K562 treated with DMSO at 1 percent for 24 hours (cell line): ENCODE data around the gene FNDC4. TPM values are rescaled to one million over a fixed set of nuclear protein-coding genes. Genes with fewer than 3 reads are reported as not detected.

ENCODE experiments used
- total RNA-seq: library from RNA; unstranded; fragments of 300-600 nt; gene quantifications from 2 replicates; pipeline ENCODE4 v1.2.3, GENCODE V29; 2022; ENCODE audit warnings: low read depth; ENCODE audit not compliant: insufficient read depth

Gene FNDC4, protein sequence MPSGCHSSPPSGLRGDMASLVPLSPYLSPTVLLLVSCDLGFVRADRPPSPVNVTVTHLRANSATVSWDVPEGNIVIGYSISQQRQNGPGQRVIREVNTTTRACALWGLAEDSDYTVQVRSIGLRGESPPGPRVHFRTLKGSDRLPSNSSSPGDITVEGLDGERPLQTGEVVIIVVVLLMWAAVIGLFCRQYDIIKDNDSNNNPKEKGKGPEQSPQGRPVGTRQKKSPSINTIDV
- total RNA-seq = 26.3 and 28.8 TPM in 2 replicates

DNA sequence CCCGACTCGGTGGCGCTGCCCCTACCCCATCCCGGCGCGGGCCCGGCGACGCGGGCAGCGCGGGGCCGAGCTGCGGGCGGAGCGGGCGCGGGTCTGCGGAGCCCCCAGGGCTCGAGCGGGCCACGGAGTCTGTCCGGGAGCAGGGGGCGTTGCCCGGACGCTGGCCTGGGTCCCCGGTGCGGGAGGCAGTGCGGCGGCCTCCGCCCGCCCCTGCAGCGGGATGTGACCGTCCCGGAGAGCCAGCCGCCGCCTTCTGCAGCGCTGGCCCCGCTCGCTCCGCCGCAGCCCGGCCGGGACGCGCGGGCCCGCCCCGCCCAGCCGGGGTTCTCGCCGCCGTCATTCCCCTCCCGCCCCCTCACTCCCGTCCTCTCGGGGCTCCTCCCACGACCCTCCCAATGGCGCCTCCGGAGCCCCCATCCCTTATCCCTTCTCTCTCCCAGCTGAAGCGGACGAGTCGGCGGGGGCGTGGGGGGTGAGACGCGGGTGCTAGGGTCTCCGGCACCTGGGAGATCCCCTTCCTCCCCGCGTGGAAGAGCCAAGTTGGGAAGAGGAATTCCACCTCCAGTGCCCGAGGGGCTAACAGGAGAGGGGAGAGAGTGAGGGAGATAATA is at the start of gene FNDC4:
TSS of gene FNDC4 (minus strand) at position 257 of the 611 bp plus-strand sequence. CDS start 521 bp downstream, outside the sequence.

DNA sequence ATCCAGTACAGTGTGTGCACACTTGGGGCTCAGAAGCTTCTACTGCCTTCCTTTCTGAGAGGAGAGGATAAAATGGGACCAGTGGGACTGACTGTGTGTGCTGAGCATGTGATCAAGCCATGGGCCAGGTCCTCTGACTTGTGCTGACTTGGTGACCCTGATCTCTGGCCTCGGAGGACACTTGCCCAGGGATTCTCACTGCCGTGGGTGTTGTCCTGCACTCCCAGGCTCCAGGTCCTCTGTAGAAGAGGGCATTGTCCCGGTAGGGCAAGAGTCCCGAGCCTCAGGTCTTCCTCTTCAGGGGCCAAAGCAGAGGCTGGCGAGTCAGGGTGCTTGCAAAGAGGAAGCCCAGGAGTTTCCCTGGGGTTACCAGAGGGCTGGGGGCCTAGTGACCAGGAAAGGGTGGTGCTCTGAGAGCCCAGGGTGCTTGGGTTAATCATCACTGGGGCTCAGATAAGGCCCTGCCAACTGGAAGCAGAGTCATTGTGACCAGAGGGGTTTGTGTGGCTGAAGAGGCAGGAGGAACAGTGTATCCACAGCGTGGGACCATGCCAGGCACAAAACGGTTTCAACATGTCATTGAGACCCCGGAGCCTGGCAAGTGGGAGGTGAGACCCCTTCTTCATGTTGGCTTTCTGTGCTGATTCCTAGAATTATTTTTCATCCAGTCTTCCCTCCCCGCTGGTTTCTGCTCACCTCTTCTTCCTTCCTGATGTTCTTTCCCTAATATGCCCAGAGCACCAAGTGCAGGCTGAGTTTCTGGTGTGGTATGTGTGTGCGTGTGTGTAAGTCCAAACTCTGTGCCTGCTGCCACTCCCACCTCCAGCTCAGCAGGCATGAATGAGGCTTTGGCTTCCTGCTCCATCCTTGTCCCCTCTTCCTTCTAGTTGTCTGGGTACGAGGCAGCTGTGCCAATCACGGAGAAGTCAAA is 1.6 kb upstream of the FNDC4 start, which contains the start of gene GCKR:
TSS of gene GCKR (plus strand) at position 483 of the 931 bp plus-strand sequence. CDS start at position 549, 66 bp downstream.

DNA sequence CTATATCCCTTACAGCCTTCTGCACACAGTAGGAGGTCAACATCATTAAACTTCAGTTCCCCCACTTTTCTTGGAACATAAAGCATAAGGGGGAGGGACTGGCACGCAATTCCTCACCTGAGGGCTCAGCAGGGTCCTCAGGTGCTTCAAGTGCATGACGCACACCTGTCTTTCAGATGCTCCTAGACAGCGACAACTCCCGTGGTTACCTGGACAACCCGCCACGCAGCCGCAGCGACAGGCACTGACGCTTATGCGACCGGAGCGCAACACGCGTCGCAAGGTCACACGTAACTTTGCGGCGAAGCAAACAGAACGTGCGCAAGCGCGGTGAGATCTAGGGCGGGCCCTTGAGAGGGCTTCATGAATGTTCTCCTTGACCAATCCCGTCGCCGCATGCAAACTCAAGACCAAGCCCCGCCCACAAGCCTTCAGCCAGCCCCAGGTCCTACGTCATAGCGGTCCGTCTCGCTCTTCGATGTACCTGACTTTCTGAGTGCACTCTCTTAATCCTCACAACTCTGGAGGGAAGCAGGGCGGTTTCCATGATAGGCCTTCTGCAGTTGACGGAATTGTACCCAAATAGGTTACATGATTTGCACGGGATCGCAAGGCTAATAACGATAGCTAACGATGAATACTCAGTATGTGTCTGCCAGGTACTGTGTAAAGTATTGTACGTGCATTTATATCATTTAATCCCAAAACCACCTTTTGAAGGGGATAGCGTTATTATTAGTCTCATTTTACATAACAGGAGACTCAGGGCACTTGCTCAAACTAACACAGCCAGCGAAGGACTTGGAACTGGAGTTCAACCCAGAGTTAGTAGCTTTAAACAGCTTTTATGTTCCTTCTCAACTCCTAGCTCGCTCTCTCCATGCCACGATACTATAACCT is 5.3 kb downstream of the FNDC4 start, which contains the start of gene IFT172:
TSS of gene IFT172 (minus strand) at position 246 of the 900 bp plus-strand sequence. CDS start at position 156, 90 bp downstream.

DNA sequence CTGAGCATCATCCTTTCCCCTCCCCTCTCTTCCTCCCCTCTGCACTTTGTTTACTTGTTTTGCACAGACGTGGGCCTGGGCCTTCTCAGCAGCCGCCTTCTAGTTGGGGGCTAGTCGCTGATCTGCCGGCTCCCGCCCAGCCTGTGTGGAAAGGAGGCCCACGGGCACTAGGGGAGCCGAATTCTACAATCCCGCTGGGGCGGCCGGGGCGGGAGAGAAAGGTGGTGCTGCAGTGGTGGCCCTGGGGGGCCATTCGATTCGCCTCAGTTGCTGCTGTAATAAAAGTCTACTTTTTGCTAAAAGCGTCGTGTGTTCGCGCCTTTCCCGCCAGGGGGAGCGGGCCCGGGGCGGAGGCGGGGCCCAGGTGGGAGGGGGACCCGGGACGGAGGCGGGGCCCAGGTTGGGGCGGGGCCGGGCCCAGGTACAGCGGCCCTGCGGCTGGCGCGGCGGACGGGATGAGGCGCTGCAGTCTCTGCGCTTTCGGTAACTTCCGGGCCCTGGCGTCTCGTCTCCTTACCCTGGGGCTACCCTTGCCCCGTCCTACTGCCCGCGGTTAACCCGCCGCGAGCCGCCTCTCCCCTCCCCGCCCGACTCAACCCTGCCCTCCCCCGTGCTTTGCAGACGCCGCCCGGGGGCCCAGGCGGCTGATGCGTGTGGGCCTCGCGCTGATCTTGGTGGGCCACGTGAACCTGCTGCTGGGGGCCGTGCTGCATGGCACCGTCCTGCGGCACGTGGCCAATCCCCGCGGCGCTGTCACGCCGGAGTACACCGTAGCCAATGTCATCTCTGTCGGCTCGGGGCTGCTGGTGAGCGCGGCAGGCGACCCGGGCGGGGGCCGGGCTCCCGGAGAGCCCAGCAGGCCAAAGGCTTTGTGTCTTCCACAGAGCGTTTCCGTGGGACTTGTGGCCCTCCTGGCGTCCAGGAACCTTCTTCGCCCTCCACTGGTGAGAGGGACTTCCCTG is 52.8 kb downstream of the FNDC4 start, which contains the start of gene KRTCAP3:
TSS of gene KRTCAP3 (plus strand) at position 424 of the 962 bp plus-strand sequence. CDS start at position 456, 32 bp downstream.

Other genes starting within 250 kb of the FNDC4 start
- gene SLC30A3, start 232.2 kb downstream of the FNDC4 start, total RNA-seq = 2.3 and 2.8 TPM in 2 replicates
- gene DNAJC5G, start 219.8 kb downstream of the FNDC4 start, total RNA-seq = 0.30 TPM in 1 of 2 replicates, not detected in the other
- not detected in 2 replicates for gene TRIM54, start 212.8 kb downstream of the FNDC4 start, total RNA-seq
- 5.5 and 11.2 TPM in 2 replicates for gene UCN, start 186.8 kb downstream of the FNDC4 start, total RNA-seq
- 64.7 and 77.2 TPM in 2 replicates for gene MPV17, start 172.1 kb downstream of the FNDC4 start, total RNA-seq
- 48.9 and 53.5 TPM in 2 replicates for gene GTF3C2, start 138.4 kb downstream of the FNDC4 start, total RNA-seq
- gene EIF2B4, start 124.9 kb downstream of the FNDC4 start, total RNA-seq = 60.9 and 61.9 TPM in 2 replicates
- 89.8 and 91.5 TPM in 2 replicates for gene SNX17, start 124.6 kb downstream of the FNDC4 start, total RNA-seq
- gene ZNF513, start 114.5 kb downstream of the FNDC4 start, total RNA-seq = 16.2 and 19.4 TPM in 2 replicates
- 120 and 121 TPM in 2 replicates for gene PPM1G, start 85.6 kb downstream of the FNDC4 start, total RNA-seq
- 68.5 and 71.1 TPM in 2 replicates for gene NRBP1, start 66.6 kb downstream of the FNDC4 start, total RNA-seq
- gene KRTCAP3, start 52.8 kb downstream of the FNDC4 start, total RNA-seq = 2.4 and 3.1 TPM in 2 replicates
- gene IFT172, start 5.5 kb downstream of the FNDC4 start, total RNA-seq = 11.7 and 13.2 TPM in 2 replicates
- gene GCKR, start 1.6 kb upstream of the FNDC4 start, total RNA-seq = 0.52 TPM in 1 of 2 replicates, not detected in the other
- gene ZNF512, start 87.8 kb upstream of the FNDC4 start, total RNA-seq = 27.7 and 28.1 TPM in 2 replicates
- gene CCDC121, start 133.8 kb upstream of the FNDC4 start, total RNA-seq = 3.1 and 6.8 TPM in 2 replicates
- 38.7 and 40.3 TPM in 2 replicates for gene GPN1, start 133.8 kb upstream of the FNDC4 start, total RNA-seq
- 29.6 and 32.2 TPM in 2 replicates for gene SUPT7L, start 168.4 kb upstream of the FNDC4 start, total RNA-seq
- gene SLC4A1AP, start 168.7 kb upstream of the FNDC4 start, total RNA-seq = 34.2 and 36.1 TPM in 2 replicates